ENCODE measurements around the gene TRPC4AP.

The TRPC4AP gene

GRCh38 chr20:35104685-35105295 lies 12.2 kb upstream of the TRPC4AP start:
- Histone ChIP-seq H4K20me1 (ENCODE audit: insufficient read depth, low read length, poor library complexity, severe bottlenecking) (no peaks in the 10 kb centered on the region), H3K4me2 (ENCODE audit: low read depth, low read length, poor library complexity, severe bottlenecking) (no peak overlapping the region), H3K4me3 (ENCODE audit: low read length, poor library complexity, severe bottlenecking) (no peak overlapping the region), H3K9me3 (ENCODE audit: insufficient read depth, low read depth, low read length) (no peaks in the 10 kb centered on the region), H3K36me3 (ENCODE audit: insufficient read depth, low read length) (no peaks in the 10 kb centered on the region), H3K79me2 (ENCODE audit: insufficient read depth, low read length) (no peaks in the 10 kb centered on the region), H3K4me1 (ENCODE audit: insufficient read depth, low read length, poor library complexity, severe bottlenecking) (no peaks in the 10 kb centered on the region), H3F3A (ENCODE audit: low read depth) (no peaks in the 10 kb centered on the region), H3K9me2 (replicated peaks; ENCODE audit: low read depth, low read length) (no peaks in the 10 kb centered on the region), H3K27me3 (ENCODE audit: insufficient read depth, low read length, poor library complexity, severe bottlenecking) (no peaks in the 10 kb centered on the region), H2AFZ (ENCODE audit: low read length) (no peak overlapping the region), H3K9ac (ENCODE audit: low read depth, low read length, poor library complexity, severe bottlenecking) (no peak overlapping the region)
- no peak for TF ChIP-seq EZH2phosphoT487 (IDR thresholded peaks at IDR 0.05; ENCODE audit: borderline replicate concordance)
- TF ChIP-seq, protein P1, sequence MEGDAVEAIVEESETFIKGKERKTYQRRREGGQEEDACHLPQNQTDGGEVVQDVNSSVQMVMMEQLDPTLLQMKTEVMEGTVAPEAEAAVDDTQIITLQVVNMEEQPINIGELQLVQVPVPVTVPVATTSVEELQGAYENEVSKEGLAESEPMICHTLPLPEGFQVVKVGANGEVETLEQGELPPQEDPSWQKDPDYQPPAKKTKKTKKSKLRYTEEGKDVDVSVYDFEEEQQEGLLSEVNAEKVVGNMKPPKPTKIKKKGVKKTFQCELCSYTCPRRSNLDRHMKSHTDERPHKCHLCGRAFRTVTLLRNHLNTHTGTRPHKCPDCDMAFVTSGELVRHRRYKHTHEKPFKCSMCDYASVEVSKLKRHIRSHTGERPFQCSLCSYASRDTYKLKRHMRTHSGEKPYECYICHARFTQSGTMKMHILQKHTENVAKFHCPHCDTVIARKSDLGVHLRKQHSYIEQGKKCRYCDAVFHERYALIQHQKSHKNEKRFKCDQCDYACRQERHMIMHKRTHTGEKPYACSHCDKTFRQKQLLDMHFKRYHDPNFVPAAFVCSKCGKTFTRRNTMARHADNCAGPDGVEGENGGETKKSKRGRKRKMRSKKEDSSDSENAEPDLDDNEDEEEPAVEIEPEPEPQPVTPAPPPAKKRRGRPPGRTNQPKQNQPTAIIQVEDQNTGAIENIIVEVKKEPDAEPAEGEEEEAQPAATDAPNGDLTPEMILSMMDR (conservative IDR thresholded peaks at IDR 0.05; ENCODE audit: low read length): no peak

DNA sequence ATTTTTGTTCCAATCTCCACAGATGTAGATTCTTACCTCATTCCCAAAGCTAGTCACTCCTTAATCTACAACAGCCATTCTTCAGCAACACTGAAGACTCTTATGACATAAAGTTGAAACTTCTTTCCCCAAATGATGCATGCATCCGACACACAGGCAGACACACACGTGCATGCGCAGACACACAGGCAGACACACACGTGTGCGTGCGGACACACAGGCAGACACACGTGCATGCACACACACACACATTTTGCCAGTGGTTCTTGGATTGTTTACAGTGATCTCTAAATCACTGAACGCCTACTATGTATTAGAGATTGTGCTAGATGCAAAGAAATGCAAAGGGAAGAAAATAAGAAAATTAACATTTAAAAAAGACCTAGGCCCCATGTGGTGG lies 9.0 kb upstream of the TRPC4AP start:
- no peaks in the 10 kb centered on the region for H3K79me2 ChIP-seq (ENCODE audit: insufficient read depth, low read length)
- H3K36me3 ChIP-seq (ENCODE audit: insufficient read depth, low read length): no peaks in the 10 kb centered on the region
- H3K4me3 ChIP-seq (ENCODE audit: low read length, poor library complexity, severe bottlenecking): no peak overlapping the region
- TF ChIP-seq EZH2phosphoT487 (IDR thresholded peaks at IDR 0.05; ENCODE audit: borderline replicate concordance): no peak
- TF ChIP-seq, protein P1 (conservative IDR thresholded peaks at IDR 0.05; ENCODE audit: low read length): no peak
- H3K27me3 ChIP-seq (ENCODE audit: insufficient read depth, low read length, poor library complexity, severe bottlenecking): no peaks in the 10 kb centered on the region
- H3K9me2 ChIP-seq (replicated peaks; ENCODE audit: low read depth, low read length): no peaks in the 10 kb centered on the region
- no peaks in the 10 kb centered on the region for H3K4me1 ChIP-seq (ENCODE audit: insufficient read depth, low read length, poor library complexity, severe bottlenecking)
- H4K20me1 ChIP-seq (ENCODE audit: insufficient read depth, low read length, poor library complexity, severe bottlenecking): no peaks in the 10 kb centered on the region
- no peaks in the 10 kb centered on the region for H3K9me3 ChIP-seq (ENCODE audit: insufficient read depth, low read depth, low read length)
- H3F3A ChIP-seq (ENCODE audit: low read depth): no peaks in the 10 kb centered on the region; the same call in 1 of the 2 replicates
- no peak overlapping the region for H2AFZ ChIP-seq (ENCODE audit: low read length)
- H3K4me2 ChIP-seq (ENCODE audit: low read depth, low read length, poor library complexity, severe bottlenecking): no peak overlapping the region
- no peak overlapping the region for H3K9ac ChIP-seq (ENCODE audit: low read depth, low read length, poor library complexity, severe bottlenecking)

- no peaks in the 10 kb centered on the region for H3K27me3 ChIP-seq (ENCODE audit: insufficient read depth, low read length, poor library complexity, severe bottlenecking)
- no peaks in the 10 kb centered on the region for H3K9me2 ChIP-seq (replicated peaks; ENCODE audit: low read depth, low read length)
- peak overlapping the region; percentile 85 for H3K9ac ChIP-seq (ENCODE audit: low read depth, low read length, poor library complexity, severe bottlenecking)
- H2AFZ ChIP-seq (ENCODE audit: low read length): peak overlapping the region; percentile 100
- peaks cover 33% of the 10 kb centered on the region for H4K20me1 ChIP-seq (ENCODE audit: insufficient read depth, low read length, poor library complexity, severe bottlenecking)
- peak overlapping the region; percentile 86 for H3K4me3 ChIP-seq (ENCODE audit: low read length, poor library complexity, severe bottlenecking)
- H3F3A ChIP-seq (ENCODE audit: low read depth): no peaks in the 10 kb centered on the region; the same call in 1 of the 2 replicates
- H3K4me2 ChIP-seq (ENCODE audit: low read depth, low read length, poor library complexity, severe bottlenecking): peak overlapping the region; percentile 76
- peaks cover 40% of the 10 kb centered on the region for H3K79me2 ChIP-seq (ENCODE audit: insufficient read depth, low read length)
- TF ChIP-seq, protein P1 (conservative IDR thresholded peaks at IDR 0.05; ENCODE audit: low read length): no peak
- TF ChIP-seq EZH2phosphoT487 (IDR thresholded peaks at IDR 0.05; ENCODE audit: borderline replicate concordance): no peak
- H3K9me3 ChIP-seq (ENCODE audit: insufficient read depth, low read depth, low read length): no peaks in the 10 kb centered on the region
- no peaks in the 10 kb centered on the region for H3K36me3 ChIP-seq (ENCODE audit: insufficient read depth, low read length)
- H3K4me1 ChIP-seq (ENCODE audit: insufficient read depth, low read length, poor library complexity, severe bottlenecking): peaks cover 29% of the 10 kb centered on the region
Measured at GRCh38 chr20:35093267-35093884, 769 bp upstream of the TRPC4AP start.

Measured in Loucy (cell line).